ENCODE results near the gene FH.

FH gene

GRCh38 chr1:241485554-241485992 lies 34.0 kb downstream of the FH start:
- TF ChIP-seq CTCF (conservative IDR thresholded peaks at IDR 0.05), result peak; percentile 73
- H3K27ac ChIP-seq, result no peak overlapping the region

- H3K27ac ChIP-seq, result no peak overlapping the region
- TF ChIP-seq CTCF (conservative IDR thresholded peaks at IDR 0.05), result no peak
Observed at GRCh38 chr1:241485145-241485544, 34.4 kb downstream of the FH start.

GRCh38 chr1:241482761-241483250 lies 36.7 kb downstream of the FH start:
- TF ChIP-seq CTCF (conservative IDR thresholded peaks at IDR 0.05), result no peak
- H3K27ac ChIP-seq, result no peak overlapping the region

GRCh38 chr1:241479294-241479693 lies 40.3 kb downstream of the FH start:
- no peak for TF ChIP-seq CTCF (conservative IDR thresholded peaks at IDR 0.05)

GRCh38 chr1:241475671-241476070 lies 43.9 kb downstream of the FH start:
- TF ChIP-seq CTCF (conservative IDR thresholded peaks at IDR 0.05), result no peak
- H3K27ac ChIP-seq, result no peak overlapping the region

More at GRCh38 chr1:241479294-241479693, 40.3 kb downstream of the FH start:
- no peak overlapping the region for H3K27ac ChIP-seq

- no peak overlapping the region for H3K27ac ChIP-seq
- no peak for TF ChIP-seq CTCF (conservative IDR thresholded peaks at IDR 0.05)
Observed at GRCh38 chr1:241473026-241473425, 46.5 kb downstream of the FH start.

GRCh38 chr1:241470908-241471590 lies 48.5 kb downstream of the FH start:
- no peak for TF ChIP-seq CTCF (conservative IDR thresholded peaks at IDR 0.05)
- H3K27ac ChIP-seq, result no peak overlapping the region

Data from VCaP (cell line).